IMR-90 (cell line): ENCODE results near the gene LRP6. TPM values are rescaled to one million over a fixed set of nuclear protein-coding genes. Genes with fewer than 3 reads are reported as not detected.

Experiments
- ATAC-seq: fragments of 200-7000 bp; cut with Tn5 transposase; 2 replicates; pipeline ENCODE4 v1.9.1; 2020; ENCODE audit warnings: low read depth, mild to moderate bottlenecking, moderate library complexity
- BruUV-seq: library from RNA; stranded (reverse); fragments of 400-500 nt; replicated peaks from 2 replicates; lab custom pipeline; 2021; lab: Mats Ljungman, UMichigan
- CTCF ChIA-PET: fragments of 300-600 bp; formaldehyde crosslinking; extraction: SDS; loops from one replicate; lab custom pipeline; 2021; ENCODE audit warnings: antibody characterized with exemption; lab: Yijun Ruan, JAX
- POLR2A ChIA-PET: fragments of 300-600 bp; sonication (Branson Sonifier 250); formaldehyde crosslinking; loops from one replicate; lab custom pipeline; 2022; ENCODE audit warnings: antibody characterized with exemption; ENCODE audit not compliant: unreplicated experiment; lab: Charles Lee
- DNase-seq: peaks from one replicate; pipeline ENCODE4 v3.0.0; 2013
- H2AFZ ChIP-seq: replicated peaks from 2 replicates; pipeline ENCODE3; 2013; ENCODE audit warnings: low read length, mild to moderate bottlenecking; ENCODE audit not compliant: poor library complexity
- H2AK5ac ChIP-seq: 2 replicates; pipeline ENCODE4 v1.6.1; 2013; ENCODE audit warnings: low read depth, low read length, inconsistent platforms
- H2AK9ac ChIP-seq: replicated peaks from 2 replicates; pipeline ENCODE3; 2013; ENCODE audit warnings: mild to moderate bottlenecking, low read depth, low read length, moderate library complexity; ENCODE audit not compliant: poor library complexity
- H2BK120ac ChIP-seq: 2 replicates; pipeline ENCODE4 v1.6.1; 2013; ENCODE audit warnings: low read depth, low read length, inconsistent platforms
- H2BK15ac ChIP-seq: 3 replicates; pipeline ENCODE4 v1.6.1; 2013; ENCODE audit warnings: low read depth, low read length, inconsistent platforms
- H2BK20ac ChIP-seq: 2 replicates; pipeline ENCODE4 v1.6.1; 2013; ENCODE audit warnings: low read depth, mild to moderate bottlenecking, inconsistent platforms, low read length, moderate library complexity
- H2BK5ac ChIP-seq: 2 replicates; pipeline ENCODE4 v1.6.1; 2013; ENCODE audit warnings: mild to moderate bottlenecking, low read depth, low read length, inconsistent platforms; ENCODE audit not compliant: poor library complexity, severe bottlenecking
- H3K14ac ChIP-seq: replicated peaks from 2 replicates; pipeline ENCODE4 v1.6.1; 2013; ENCODE audit warnings: low read depth, low read length, inconsistent platforms
- H3K18ac ChIP-seq: 2 replicates; pipeline ENCODE4 v1.6.1; 2013; ENCODE audit warnings: low read depth, low read length, control low read depth
- H3K23ac ChIP-seq: 2 replicates; pipeline ENCODE4 v1.6.1; 2013; ENCODE audit warnings: low read depth, low read length, inconsistent platforms
- H3K27ac ChIP-seq: 2 replicates; pipeline ENCODE4 v1.5.1; 2013; ENCODE audit warnings: mild to moderate bottlenecking, control low read depth, low read length; ENCODE audit not compliant: insufficient read depth
- H3K27me3 ChIP-seq: 2 replicates; pipeline ENCODE4 v1.6.1; 2013; ENCODE audit warnings: low read length; ENCODE audit not compliant: control insufficient read depth, insufficient read depth
- H3K36me3 ChIP-seq: 2 replicates; pipeline ENCODE4 v1.6.1; 2013; ENCODE audit warnings: low read length, mixed read lengths; ENCODE audit not compliant: control insufficient read depth, insufficient read depth
- H3K4ac ChIP-seq: 2 replicates; pipeline ENCODE4 v1.6.1; 2013; ENCODE audit warnings: low read depth, low read length, inconsistent platforms
- H3K4me1 ChIP-seq: 2 replicates; pipeline ENCODE4 v1.6.1; 2013; ENCODE audit warnings: low read length, mixed read lengths; ENCODE audit not compliant: control insufficient read depth, insufficient read depth
- H3K4me2 ChIP-seq: 2 replicates; pipeline ENCODE4 v1.6.1; 2013; ENCODE audit warnings: low read depth, mild to moderate bottlenecking, control low read depth, low read length, moderate library complexity
- H3K4me3 ChIP-seq: 2 replicates; pipeline ENCODE4 v1.5.1; 2013; ENCODE audit warnings: low read depth, mild to moderate bottlenecking, control low read depth, low read length, moderate library complexity; ENCODE audit not compliant: insufficient read depth
- H3K56ac ChIP-seq: 2 replicates; pipeline ENCODE4 v1.6.1; 2013; ENCODE audit warnings: low read length, inconsistent platforms; ENCODE audit not compliant: insufficient read depth; ENCODE audit errors: extremely low read depth
- H3K79me1 ChIP-seq, 2 experiments: 2 replicates each; pipeline ENCODE4 v1.6.1; 2013; ENCODE audit warnings: low read length in 2 of 2, inconsistent platforms in 1 of 2, low read depth in 1 of 2
- H3K9ac ChIP-seq: 2 replicates; pipeline ENCODE4 v1.6.1; 2013; ENCODE audit warnings: low read depth, low read length, control low read depth
- H3K9me1 ChIP-seq: 2 replicates; pipeline ENCODE4 v1.6.1; 2013; ENCODE audit warnings: low read length, inconsistent platforms; ENCODE audit not compliant: insufficient read depth
- H3K9me3 ChIP-seq: 2 replicates; pipeline ENCODE4 v1.6.1; 2013; ENCODE audit warnings: low read length; ENCODE audit not compliant: control insufficient read depth, insufficient read depth
- H4K20me1 ChIP-seq: 2 replicates; pipeline ENCODE4 v1.6.1; 2013; ENCODE audit warnings: low read length, inconsistent platforms; ENCODE audit not compliant: insufficient read depth
- H4K5ac ChIP-seq: 2 replicates; pipeline ENCODE4 v1.6.1; 2013; ENCODE audit warnings: mild to moderate bottlenecking, low read depth, low read length, control low read depth
- H4K8ac ChIP-seq, 2 experiments: 2 replicates each; pipeline ENCODE4 v1.6.1; 2013; ENCODE audit warnings: low read depth in 2 of 2, low read length in 2 of 2, control low read depth in 1 of 2, inconsistent platforms in 1 of 2
- H4K91ac ChIP-seq: 2 replicates; pipeline ENCODE4 v1.6.1; 2013; ENCODE audit warnings: low read depth, low read length, inconsistent platforms; ENCODE audit not compliant: insufficient read depth
- CEBPB ChIP-seq: IDR thresholded peaks from 2 replicates; pipeline ENCODE4 v1.6.1; 2012; ENCODE audit warnings: low read depth, low read length, improper control_type of control experiment
- CHD1 ChIP-seq: IDR thresholded peaks from 2 replicates; pipeline ENCODE4 v1.6.1; 2012; ENCODE audit warnings: low read depth, low read length, improper control_type of control experiment
- NFE2L2 ChIP-seq: fragments of 150-350 bp; IDR thresholded peaks from 2 replicates; pipeline ENCODE4 v1.6.1; 2016; ENCODE audit warnings: low read depth, mild to moderate bottlenecking, low read length
- RAD21 ChIP-seq: IDR thresholded peaks from 2 replicates; pipeline ENCODE4 v1.6.1; 2012; ENCODE audit warnings: low read length, improper control_type of control experiment
- RCOR1 ChIP-seq: IDR thresholded peaks from 2 replicates; pipeline ENCODE4 v1.6.1; 2012; ENCODE audit warnings: mild to moderate bottlenecking, low read length, improper control_type of control experiment; ENCODE audit not compliant: insufficient replicate concordance
- SMC3 ChIP-seq: fragments of 150-350 bp; IDR thresholded peaks from 2 replicates; pipeline ENCODE4 v1.6.1; 2016; ENCODE audit warnings: low read depth, mild to moderate bottlenecking, antibody characterized with exemption, low read length, moderate library complexity
- WGBS, 2 experiments: methylation state at CpG; one replicate each; pipeline versions ENCODE4 v1.1.5 to v1.1.7; 2013; ENCODE audit warnings: missing lambda C conversion rate in 2 of 2; ENCODE audit not compliant: insufficient read length in 1 of 2; ENCODE audit errors: extremely low coverage in 2 of 2; 5-methylcytosine and 5-hydroxymethylcytosine counted together
- dilution Hi-C: fragments of 300-500 bp; cut with HindIII; formaldehyde crosslinking; loops from one replicate; pipeline ENCODE4 v1.14.3; 2018; ENCODE audit warnings: low sequenced_read_pairs; ENCODE audit not compliant: unreplicated experiment
- in situ Hi-C: fragments of 300-500 bp; cut with MboI; formaldehyde crosslinking; loops from 3 replicates; pipeline ENCODE4 v1.14.3; 2019; ENCODE audit warnings: low sequenced_read_pairs, inconsistent platforms, mixed read lengths
- intact Hi-C: fragments of 100-400 bp; cut with micrococcal nuclease; formaldehyde crosslinking; loops from 2 replicates; pipeline ENCODE4 v1.10.0; 2022
- polyA plus RNA-seq, 3 experiments: library from polyadenylated mRNA; depleted of rRNA; stranded (reverse); fragments of >200 nt; gene quantifications; 2 replicates each; pipeline ENCODE4 v1.2.3, GENCODE V29; 2012; ENCODE audit warnings: low replicate concordance in 1 of 3
- total RNA-seq: library from RNA; depleted of rRNA; stranded (reverse); fragments of >200 nt; gene quantifications from 2 replicates; pipeline ENCODE4 v1.2.3, GENCODE V29; 2012
- TF ChIP-seq, protein P1 (sequence below): fragments of 150-350 bp; IDR thresholded peaks from 2 replicates; pipeline ENCODE4 v1.6.1; 2017; ENCODE audit warnings: mild to moderate bottlenecking, antibody characterized with exemption, low read length, low read depth
- TF ChIP-seq, protein P2 (sequence below): conservative IDR thresholded peaks from 2 replicates; pipeline ENCODE4 v1.5.1; 2012; ENCODE audit warnings: mild to moderate bottlenecking, low read depth, low read length, improper control_type of control experiment

The LRP6 gene
- total and polyA plus RNA-seq, 2 of the 4 experiments (the other 2 are of a cell fraction) = 14.2 to 32.1 TPM

DNA sequence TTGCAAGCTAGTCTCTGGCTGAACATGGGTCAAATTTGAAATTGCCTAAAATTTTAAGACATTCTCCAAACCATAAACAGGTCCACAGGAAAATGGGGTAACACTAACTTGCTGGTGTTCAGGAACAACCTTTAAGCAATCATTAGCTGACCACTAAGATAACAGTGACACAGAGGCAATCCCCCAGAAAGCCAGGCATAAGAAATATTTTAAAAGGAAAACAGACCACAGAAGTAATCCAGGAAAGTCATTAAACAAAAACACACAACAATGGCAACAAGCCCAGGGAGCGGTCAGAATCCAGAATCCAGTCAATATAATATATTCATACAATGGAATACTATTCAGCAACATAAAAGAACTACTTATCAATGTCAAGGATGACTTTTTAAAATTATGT is 59.1 kb downstream of the LRP6 start:
- H3K23ac ChIP-seq = no peak overlapping the region
- no peaks in the 10 kb centered on the region for H3K9me3 ChIP-seq
- no peak overlapping the region for H3K9ac ChIP-seq
- H3K27ac ChIP-seq = no peak overlapping the region
- no peak overlapping the region for H2BK20ac ChIP-seq
- no peaks in the 10 kb centered on the region for H3K36me3 ChIP-seq
- no peak overlapping the region for H4K8ac ChIP-seq
- no peak overlapping the region for H2BK5ac ChIP-seq
- no peak overlapping the region for H3K4me3 ChIP-seq
- H3K79me1 ChIP-seq = peaks cover 23 to 71% of the 10 kb centered on the region in 2 experiments
- WGBS, 2 experiments = 100% methylated on average over 1 of the region's 1 CpG; no CpG with 5 or more reads in 1 of the 2 experiments
- BruUV-seq = no TSS peak
- no peak overlapping the region for H3K56ac ChIP-seq
- TF ChIP-seq, protein P1, sequence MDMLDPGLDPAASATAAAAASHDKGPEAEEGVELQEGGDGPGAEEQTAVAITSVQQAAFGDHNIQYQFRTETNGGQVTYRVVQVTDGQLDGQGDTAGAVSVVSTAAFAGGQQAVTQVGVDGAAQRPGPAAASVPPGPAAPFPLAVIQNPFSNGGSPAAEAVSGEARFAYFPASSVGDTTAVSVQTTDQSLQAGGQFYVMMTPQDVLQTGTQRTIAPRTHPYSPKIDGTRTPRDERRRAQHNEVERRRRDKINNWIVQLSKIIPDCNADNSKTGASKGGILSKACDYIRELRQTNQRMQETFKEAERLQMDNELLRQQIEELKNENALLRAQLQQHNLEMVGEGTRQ = no peak
- TF ChIP-seq CHD1 (no peak), CEBPB (no peak), SMC3 (no peak), RAD21 (no peak), NFE2L2 (no peak), RCOR1 (no peak)
- TF ChIP-seq, protein P2, sequence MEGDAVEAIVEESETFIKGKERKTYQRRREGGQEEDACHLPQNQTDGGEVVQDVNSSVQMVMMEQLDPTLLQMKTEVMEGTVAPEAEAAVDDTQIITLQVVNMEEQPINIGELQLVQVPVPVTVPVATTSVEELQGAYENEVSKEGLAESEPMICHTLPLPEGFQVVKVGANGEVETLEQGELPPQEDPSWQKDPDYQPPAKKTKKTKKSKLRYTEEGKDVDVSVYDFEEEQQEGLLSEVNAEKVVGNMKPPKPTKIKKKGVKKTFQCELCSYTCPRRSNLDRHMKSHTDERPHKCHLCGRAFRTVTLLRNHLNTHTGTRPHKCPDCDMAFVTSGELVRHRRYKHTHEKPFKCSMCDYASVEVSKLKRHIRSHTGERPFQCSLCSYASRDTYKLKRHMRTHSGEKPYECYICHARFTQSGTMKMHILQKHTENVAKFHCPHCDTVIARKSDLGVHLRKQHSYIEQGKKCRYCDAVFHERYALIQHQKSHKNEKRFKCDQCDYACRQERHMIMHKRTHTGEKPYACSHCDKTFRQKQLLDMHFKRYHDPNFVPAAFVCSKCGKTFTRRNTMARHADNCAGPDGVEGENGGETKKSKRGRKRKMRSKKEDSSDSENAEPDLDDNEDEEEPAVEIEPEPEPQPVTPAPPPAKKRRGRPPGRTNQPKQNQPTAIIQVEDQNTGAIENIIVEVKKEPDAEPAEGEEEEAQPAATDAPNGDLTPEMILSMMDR = no peak
- peaks cover 14% of the 10 kb centered on the region; the same call in 1 of the 2 replicates for H4K20me1 ChIP-seq
- no peak overlapping the region for H3K18ac ChIP-seq
- H2AK9ac ChIP-seq = no peak overlapping the region
- no peak overlapping the region for H2AFZ ChIP-seq
- H3K27me3 ChIP-seq = no peaks in the 10 kb centered on the region
- no peak overlapping the region for H2BK15ac ChIP-seq
- ChIA-PET POLR2A (no interaction called here), CTCF (no interaction called here)
- H4K5ac ChIP-seq = no peak overlapping the region
- ATAC-seq (no peak), DNase-seq (no peak)
- H2AK5ac ChIP-seq = no peak overlapping the region
- peaks cover 3% of the 10 kb centered on the region; the same call in 1 of the 2 replicates for H3K9me1 ChIP-seq
- no peak overlapping the region for H2BK120ac ChIP-seq
- no peak overlapping the region for H4K91ac ChIP-seq
- in situ Hi-C loops = no loop called here
- H3K4ac ChIP-seq = no peak overlapping the region
- H3K14ac ChIP-seq = no peak overlapping the region
- H3K4me2 ChIP-seq = no peak overlapping the region
- intact Hi-C loops = loop anchor here (5.0 kb wide), 1 partner anchor 40 kb away; no protein-coding TSS in a partner anchor
- no peaks in the 10 kb centered on the region for H3K4me1 ChIP-seq
- dilution Hi-C loops = no loop called here
